H9 (cell line): Measurements from ENCODE around the gene OSGIN1. TPM values are rescaled to one million over a fixed set of nuclear protein-coding genes. Genes with fewer than 3 reads are reported as not detected.

Experiments
- DNase-seq: peaks from one replicate; pipeline ENCODE4 v3.0.0-alpha.2; 2017
- H2AFZ ChIP-seq: one replicate; pipeline ENCODE4 v1.6.1; 2013; ENCODE audit warnings: mild to moderate bottlenecking, low read length, control low read depth, moderate library complexity
- H2AK5ac ChIP-seq: 2 replicates; pipeline ENCODE4 v1.6.1; 2013; ENCODE audit warnings: low read length, control low read depth, mixed read lengths; ENCODE audit not compliant: insufficient read length
- H2BK120ac ChIP-seq: one replicate; pipeline ENCODE4 v1.6.1; 2013; ENCODE audit warnings: low read depth, mild to moderate bottlenecking, low read length, control low read depth, inconsistent platforms; ENCODE audit not compliant: poor library complexity, severe bottlenecking
- H2BK12ac ChIP-seq: 2 replicates; pipeline ENCODE4 v1.6.1; 2013; ENCODE audit warnings: low read length, control low read depth, mixed read lengths, low read depth; ENCODE audit not compliant: insufficient read length
- H2BK15ac ChIP-seq: 2 replicates; pipeline ENCODE4 v1.6.1; 2013; ENCODE audit warnings: low read depth, low read length, control low read depth
- H2BK20ac ChIP-seq: one replicate; pipeline ENCODE4 v1.6.1; 2013; ENCODE audit warnings: low read depth, mild to moderate bottlenecking, low read length, control low read depth, inconsistent platforms; ENCODE audit not compliant: poor library complexity, severe bottlenecking
- H2BK5ac ChIP-seq: 2 replicates; pipeline ENCODE4 v1.6.1; 2013; ENCODE audit warnings: low read length, control low read depth, mixed read lengths; ENCODE audit not compliant: insufficient read length
- H3K14ac ChIP-seq: 2 replicates; pipeline ENCODE4 v1.6.1; 2013; ENCODE audit warnings: low read length, control low read depth; ENCODE audit not compliant: insufficient read depth
- H3K18ac ChIP-seq: 2 replicates; pipeline ENCODE4 v1.6.1; 2013; ENCODE audit warnings: low read depth, mild to moderate bottlenecking, mixed read lengths, low read length, control low read depth; ENCODE audit not compliant: insufficient read length
- H3K23ac ChIP-seq: 2 replicates; pipeline ENCODE4 v1.6.1; 2013; ENCODE audit warnings: low read length, control low read depth, mixed read lengths, low read depth; ENCODE audit not compliant: insufficient read length
- H3K23me2 ChIP-seq: 2 replicates; pipeline ENCODE4 v1.6.1; 2013; ENCODE audit warnings: low read depth, mild to moderate bottlenecking, mixed read lengths, low read length, control low read depth; ENCODE audit not compliant: insufficient read length, poor library complexity, severe bottlenecking
- H3K27ac ChIP-seq: 2 replicates; pipeline ENCODE4 v1.5.1; 2013; ENCODE audit warnings: low read length, control low read depth, mixed read lengths, low read depth; ENCODE audit not compliant: insufficient read length
- H3K27me3 ChIP-seq: 2 replicates; pipeline ENCODE4 v1.6.1; 2013; ENCODE audit warnings: low read length, control low read depth, inconsistent platforms; ENCODE audit not compliant: insufficient read depth
- H3K4ac ChIP-seq: 2 replicates; pipeline ENCODE4 v1.6.1; 2013; ENCODE audit warnings: low read depth, mild to moderate bottlenecking, control low read depth, inconsistent platforms, low read length, moderate library complexity
- H3K4me1 ChIP-seq: 2 replicates; pipeline ENCODE4 v1.6.1; 2013; ENCODE audit warnings: low read length, control low read depth, inconsistent platforms; ENCODE audit not compliant: insufficient read depth
- H3K4me2 ChIP-seq: 2 replicates; pipeline ENCODE4 v1.6.1; 2013; ENCODE audit warnings: low read length, control low read depth, mixed read lengths; ENCODE audit not compliant: insufficient read length, insufficient read depth
- H3K56ac ChIP-seq: 2 replicates; pipeline ENCODE4 v1.6.1; 2013; ENCODE audit warnings: low read depth, mild to moderate bottlenecking, mixed read lengths, low read length, control low read depth; ENCODE audit not compliant: insufficient read length
- H3K79me1 ChIP-seq: 2 replicates; pipeline ENCODE4 v1.6.1; 2013; ENCODE audit warnings: low read depth, mild to moderate bottlenecking, moderate library complexity, low read length, control low read depth, inconsistent platforms; ENCODE audit not compliant: insufficient read depth, poor library complexity, severe bottlenecking
- H3K79me2 ChIP-seq: 2 replicates; pipeline ENCODE4 v1.6.1; 2013; ENCODE audit warnings: low read length, control low read depth, inconsistent platforms; ENCODE audit not compliant: insufficient read depth
- H3K9ac ChIP-seq: 2 replicates; pipeline ENCODE4 v1.6.1; 2013; ENCODE audit warnings: low read length, control low read depth, mixed read lengths; ENCODE audit not compliant: insufficient read length; ENCODE audit errors: extremely low read depth
- H3K9me3 ChIP-seq: one replicate; pipeline ENCODE4 v1.6.1; 2013; ENCODE audit warnings: low read depth, low read length, inconsistent platforms; ENCODE audit not compliant: control insufficient read depth
- H3T11ph ChIP-seq: one replicate; pipeline ENCODE4 v1.6.1; 2013; ENCODE audit warnings: mild to moderate bottlenecking, low read length, control low read depth, inconsistent platforms
- H4K20me1 ChIP-seq: one replicate; pipeline ENCODE4 v1.6.1; 2013; ENCODE audit not compliant: control insufficient read depth, insufficient read length, insufficient read depth
- H4K5ac ChIP-seq: 2 replicates; pipeline ENCODE4 v1.6.1; 2013; ENCODE audit warnings: low read depth, mild to moderate bottlenecking, mixed read lengths, low read length, control low read depth; ENCODE audit not compliant: insufficient read length
- H4K8ac ChIP-seq: replicated peaks from 2 replicates; pipeline ENCODE4 v1.6.1; 2013; ENCODE audit warnings: low read length, control low read depth, mixed read lengths, low read depth; ENCODE audit not compliant: insufficient read length
- H4K91ac ChIP-seq: 2 replicates; pipeline ENCODE4 v1.6.1; 2013; ENCODE audit warnings: low read depth, mild to moderate bottlenecking, moderate library complexity, mixed read lengths, low read length, control low read depth; ENCODE audit not compliant: insufficient read length
- H3K27ac Mint-ChIP-seq, 3 experiments: 2 replicates in 2 of 3; 3 replicates in 1 of 3; pipeline ENCODE4 v1.8.0; 2020 to 2021; ENCODE audit warnings: mixed read lengths in 3 of 3, mild to moderate bottlenecking in 1 of 3, moderate library complexity in 1 of 3
- H3K27me3 Mint-ChIP-seq: 2 replicates; pipeline ENCODE4 v1.8.0; 2021; ENCODE audit warnings: low read depth, mild to moderate bottlenecking, moderate library complexity, mixed read lengths
- H3K36me3 Mint-ChIP-seq, 3 experiments: 2 replicates in 2 of 3; 3 replicates in 1 of 3; pipeline ENCODE4 v1.8.0; 2020 to 2021; ENCODE audit warnings: low read depth in 3 of 3, mixed read lengths in 3 of 3; ENCODE audit not compliant: insufficient read depth in 1 of 3
- H3K4me1 Mint-ChIP-seq, 2 experiments: 2 replicates each; pipeline ENCODE4 v1.8.0; 2020; ENCODE audit warnings: mixed read lengths in 2 of 2
- H3K4me3 Mint-ChIP-seq, 2 experiments: 2 replicates in 1 of 2; 3 replicates in 1 of 2; pipeline ENCODE4 v1.8.0; 2020 to 2021; ENCODE audit warnings: mild to moderate bottlenecking in 2 of 2, mixed read lengths in 2 of 2, moderate library complexity in 1 of 2
- H3K9me3 Mint-ChIP-seq, 2 experiments: 2 replicates in 1 of 2; 3 replicates in 1 of 2; pipeline ENCODE4 v1.8.0; 2020; ENCODE audit warnings: mild to moderate bottlenecking in 2 of 2, mixed read lengths in 2 of 2, moderate library complexity in 1 of 2
- CTCF ChIP-seq: fragments of 200-600 bp; sonication (generic); conservative IDR thresholded peaks from 3 replicates; pipeline ENCODE4 v1.8.0; 2021; ENCODE audit warnings: antibody characterized with exemption, mild to moderate bottlenecking
- WGBS: extraction: QIAGEN DNeasy Blood & Tissue Kit; methylation state at CpG from one replicate; pipeline ENCODE4 v1.1.7; 2013; ENCODE audit warnings: missing lambda C conversion rate, low lambda C conversion rate, mixed read lengths; ENCODE audit not compliant: insufficient read length; ENCODE audit errors: extremely low coverage; 5-methylcytosine and 5-hydroxymethylcytosine counted together
- total RNA-seq: library from RNA; stranded (reverse); gene quantifications from 2 replicates; pipeline ENCODE4 v1.2.1, GENCODE V29; 2021

OSGIN1 gene
- total RNA-seq, 1 experiment from 2014 or later: 0.63 TPM

- no peaks in the 10 kb centered on the region for H3K9me3 Mint-ChIP-seq
Measured at GRCh38 chr16:83994087-83994486, 41.0 kb downstream of the OSGIN1 start.

More at GRCh38 chr16:83994087-83994486, 41.0 kb downstream of the OSGIN1 start:
- no peak overlapping the region for H2AFZ ChIP-seq
- H2BK15ac ChIP-seq: no peak overlapping the region
- H4K8ac ChIP-seq: no peak overlapping the region
- no peak overlapping the region for H2BK20ac ChIP-seq
- no peak overlapping the region for H4K5ac ChIP-seq
- H3K56ac ChIP-seq: no peak overlapping the region
- H2AK5ac ChIP-seq: no peak overlapping the region
- H3K9me3 ChIP-seq: no peaks in the 10 kb centered on the region
- H3K18ac ChIP-seq: no peak overlapping the region
- no peak overlapping the region for H3K4ac ChIP-seq
- no peak overlapping the region for H3K4me3 Mint-ChIP-seq
- H3K79me2 ChIP-seq: no peaks in the 10 kb centered on the region
- TF ChIP-seq CTCF: no peak
- WGBS: no CpG with 5 or more reads among the region's 8 CpGs
- H3K23ac ChIP-seq: no peak overlapping the region
- no peak overlapping the region for H4K91ac ChIP-seq
- peaks cover 3% of the 10 kb centered on the region for H3K27me3 Mint-ChIP-seq
- no peaks in the 10 kb centered on the region for H3K4me1 ChIP-seq
- peaks cover 14 to 38% of the 10 kb centered on the region in 2 experiments for H3K4me1 Mint-ChIP-seq
- H3K9ac ChIP-seq: no peak overlapping the region
- no peak overlapping the region for H2BK120ac ChIP-seq
- H3K23me2 ChIP-seq: no peaks in the 10 kb centered on the region
- H3K27me3 ChIP-seq: no peaks in the 10 kb centered on the region
- H3T11ph ChIP-seq: no peak overlapping the region
- no peaks in the 10 kb centered on the region for H3K79me1 ChIP-seq
- H4K20me1 ChIP-seq: no peaks in the 10 kb centered on the region
- no peak overlapping the region for H3K27ac ChIP-seq
- H2BK5ac ChIP-seq: no peak overlapping the region
- H3K4me2 ChIP-seq: no peak overlapping the region
- no peak for DNase-seq
- H3K27ac Mint-ChIP-seq: no peak overlapping the region
- H3K14ac ChIP-seq: no peak overlapping the region
- H2BK12ac ChIP-seq: no peak overlapping the region
- H3K36me3 Mint-ChIP-seq: peaks cover 0 to 15% (median 2%) of the 10 kb centered on the region in 3 experiments; a peak in 5 of 7 replicates
